NOMO-1 (cell line): ENCODE results near the gene SLC26A6.

Source experiments
- DNase-seq, 2 experiments: peaks; one replicate each; lab custom pipeline; 2025; ENCODE audit not compliant: unreplicated experiment in 2 of 2; lab: John Stamatoyannopoulos, UW

Gene SLC26A6

GRCh38 chr3:48633256-48633655 lies 2.0 kb downstream of the SLC26A6 start:
- no peak for DNase-seq

- no peak for DNase-seq
Measured at GRCh38 chr3:48631516-48632448, 3.5 kb downstream of the SLC26A6 start.

- DNase-seq, result no peak
Measured at GRCh38 chr3:48630833-48631232, 4.4 kb downstream of the SLC26A6 start.

GRCh38 chr3:48630407-48630806 lies 4.9 kb downstream of the SLC26A6 start:
- DNase-seq, result no peak

GRCh38 chr3:48629894-48630293 lies 5.4 kb downstream of the SLC26A6 start:
- DNase-seq, result no peak

- no peak for DNase-seq
Measured at GRCh38 chr3:48628277-48629017, 6.8 kb downstream of the SLC26A6 start.

- DNase-seq, result no peak
Measured at GRCh38 chr3:48625600-48625999, 9.7 kb downstream of the SLC26A6 start.

GRCh38 chr3:48624767-48625166 lies 10.5 kb downstream of the SLC26A6 start:
- DNase-seq, result no peak

GRCh38 chr3:48623851-48624547 lies 11.3 kb downstream of the SLC26A6 start:
- DNase-seq, result no peak

- DNase-seq, result no peak
Measured at GRCh38 chr3:48621461-48621869, 13.8 kb downstream of the SLC26A6 start, which contains the start of gene TMEM89. TSS of gene TMEM89 (minus strand) at chr3:48621769. CDS start at chr3:48621756, 13 bp downstream.

GRCh38 chr3:48619541-48620524 lies 15.4 kb downstream of the SLC26A6 start:
- no peak for DNase-seq

- no peak for DNase-seq
Measured at GRCh38 chr3:48617559-48617958, 17.7 kb downstream of the SLC26A6 start.

GRCh38 chr3:48614044-48614443 lies 21.2 kb downstream of the SLC26A6 start:
- DNase-seq, result peak; percentile 74 to 90

- DNase-seq, result no peak
Measured at GRCh38 chr3:48612309-48612708, 23.0 kb downstream of the SLC26A6 start.

- peak; percentile 89 to 94 for DNase-seq
Measured at GRCh38 chr3:48609088-48610005, 25.9 kb downstream of the SLC26A6 start, which contains the start of gene UQCRC1. TSS of gene UQCRC1 (minus strand) at chr3:48609646. CDS start at chr3:48609620, 26 bp downstream.

- no peak for DNase-seq
Measured at GRCh38 chr3:48607519-48607918, 27.7 kb downstream of the SLC26A6 start.

GRCh38 chr3:48601622-48601994 lies 33.7 kb downstream of the SLC26A6 start:
- no peak for DNase-seq

GRCh38 chr3:48600711-48601621 lies 34.3 kb downstream of the SLC26A6 start:
- DNase-seq, result no peak
